GM18519 (cell line): ENCODE results near the gene GRID2.
"Not testable (repeated sequence)": the region's sequence is repeated elsewhere in the genome, so short reads cannot be mapped to it uniquely, and the experiment has no call there.

Source experiments
- ATAC-seq: cut with Tn5 transposase; IDR thresholded peaks from one replicate; pipeline ENCODE4 v1.9.1; 2021; ENCODE audit warnings: mild to moderate bottlenecking, moderate library complexity; ENCODE audit not compliant: unreplicated experiment, low FRiP score

The GRID2 gene

DNA sequence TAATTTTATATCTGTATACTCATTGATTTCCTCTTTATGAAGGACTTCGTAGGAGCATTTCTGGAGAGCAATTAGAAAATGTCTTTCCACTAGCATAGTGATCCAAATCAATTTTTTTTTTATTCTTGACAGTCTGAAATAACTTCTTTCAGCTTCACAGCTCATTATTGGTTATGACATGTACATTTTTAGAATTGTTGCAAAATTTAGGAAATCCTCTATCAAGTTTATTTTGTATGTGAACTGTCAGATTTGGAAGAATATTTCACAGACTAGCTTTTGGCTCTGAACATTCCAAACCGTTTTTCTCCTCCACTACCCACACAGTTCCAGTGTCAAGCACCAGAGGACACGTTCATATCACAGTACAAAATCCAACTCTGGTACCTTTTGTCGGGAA lies 1275.2 kb downstream of the GRID2 start:
- no peak for ATAC-seq

DNA sequence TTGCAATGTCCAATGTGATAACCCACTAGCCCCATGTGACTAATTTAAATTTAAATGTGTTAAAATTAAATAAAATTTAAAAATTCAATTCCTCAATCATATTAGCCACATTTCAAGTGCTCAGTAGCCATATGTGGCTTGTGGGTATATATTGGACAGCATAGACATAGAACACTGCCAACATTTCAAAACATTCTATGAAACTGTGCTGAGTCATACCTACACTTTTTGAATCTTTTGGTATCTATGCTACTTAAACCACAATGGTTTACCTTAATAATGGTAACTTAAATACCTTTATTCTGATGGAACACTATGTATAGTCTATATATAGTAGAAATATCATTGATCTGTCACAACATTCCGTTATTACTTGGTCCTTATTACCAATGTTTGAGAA lies 1301.4 kb downstream of the GRID2 start:
- ATAC-seq: peak; percentile 69

DNA sequence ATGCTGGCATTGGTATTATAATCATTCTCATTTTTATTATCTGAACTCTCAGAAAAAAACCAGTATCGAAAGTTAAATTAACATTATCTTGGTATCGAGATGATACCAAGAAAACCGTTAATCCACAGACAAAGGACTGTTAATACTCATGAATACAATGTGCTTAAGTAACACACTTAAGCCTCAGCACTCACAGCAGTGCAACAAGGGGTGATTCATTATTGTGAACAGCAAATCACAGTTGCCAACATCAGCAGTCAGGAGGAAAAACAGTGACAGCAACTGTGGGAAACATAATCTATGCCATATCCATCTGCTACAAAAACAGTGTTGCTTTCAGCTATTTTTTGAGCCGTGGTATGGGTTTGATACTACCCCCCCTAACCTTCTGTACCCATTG lies 1313.8 kb downstream of the GRID2 start:
- ATAC-seq: no peak

DNA sequence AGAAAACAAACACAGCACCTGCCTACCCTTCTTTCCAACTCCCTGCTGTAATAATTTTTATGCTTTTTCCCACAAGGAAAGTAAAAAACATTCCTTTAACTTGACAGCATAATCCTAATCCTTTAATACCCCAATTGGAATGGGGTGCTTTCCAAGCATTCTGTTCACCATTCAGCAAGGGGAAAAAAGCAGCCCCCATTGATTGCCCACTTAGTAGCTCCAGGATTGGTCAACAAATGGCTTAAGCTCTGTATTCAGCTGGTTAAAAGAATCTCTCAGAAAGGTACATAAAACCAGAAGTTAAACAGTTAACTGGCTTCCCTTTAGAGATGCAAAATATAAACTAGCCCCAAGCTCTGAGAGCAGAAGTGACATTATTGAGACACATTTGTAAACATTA lies 1330.0 kb downstream of the GRID2 start:
- ATAC-seq: no peak

DNA sequence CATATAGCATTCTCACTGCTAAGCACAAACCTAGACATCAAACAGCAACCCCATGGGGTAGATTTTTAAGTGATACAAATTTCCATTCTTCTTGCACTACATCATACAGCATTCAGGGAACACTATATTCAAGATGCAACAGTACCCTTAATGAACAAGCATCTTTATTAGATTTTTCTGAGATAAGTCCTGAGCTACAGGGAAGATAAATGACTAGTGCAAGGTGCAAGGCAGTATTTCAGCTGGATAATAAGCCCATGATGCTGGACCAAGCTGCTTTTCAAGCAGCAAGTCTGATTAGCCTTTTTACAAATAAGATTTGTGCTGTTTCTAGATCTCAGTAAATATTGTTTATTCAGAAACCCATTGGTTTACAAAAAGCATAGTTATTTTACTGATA lies 1332.2 kb downstream of the GRID2 start:
- no peak for ATAC-seq

DNA sequence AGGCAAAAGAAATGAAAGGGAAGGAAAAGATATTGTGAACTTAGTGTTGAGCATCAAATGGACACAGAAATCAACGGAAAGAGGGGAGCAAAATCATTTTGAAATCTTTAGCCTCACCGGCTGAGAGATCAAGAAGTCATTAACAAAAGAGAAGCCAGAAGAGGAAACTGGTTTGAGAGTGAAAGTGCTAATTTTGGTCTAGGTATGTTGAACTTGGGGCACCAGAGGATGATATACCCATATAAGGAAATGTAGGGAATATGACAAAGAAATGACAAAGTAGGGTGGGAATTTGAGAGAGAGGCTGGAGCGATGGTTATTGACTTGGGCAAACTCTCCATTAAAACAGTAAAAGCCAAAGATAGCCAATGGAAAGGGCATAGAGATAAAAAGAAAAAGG lies 1341.4 kb downstream of the GRID2 start:
- no peak for ATAC-seq

DNA sequence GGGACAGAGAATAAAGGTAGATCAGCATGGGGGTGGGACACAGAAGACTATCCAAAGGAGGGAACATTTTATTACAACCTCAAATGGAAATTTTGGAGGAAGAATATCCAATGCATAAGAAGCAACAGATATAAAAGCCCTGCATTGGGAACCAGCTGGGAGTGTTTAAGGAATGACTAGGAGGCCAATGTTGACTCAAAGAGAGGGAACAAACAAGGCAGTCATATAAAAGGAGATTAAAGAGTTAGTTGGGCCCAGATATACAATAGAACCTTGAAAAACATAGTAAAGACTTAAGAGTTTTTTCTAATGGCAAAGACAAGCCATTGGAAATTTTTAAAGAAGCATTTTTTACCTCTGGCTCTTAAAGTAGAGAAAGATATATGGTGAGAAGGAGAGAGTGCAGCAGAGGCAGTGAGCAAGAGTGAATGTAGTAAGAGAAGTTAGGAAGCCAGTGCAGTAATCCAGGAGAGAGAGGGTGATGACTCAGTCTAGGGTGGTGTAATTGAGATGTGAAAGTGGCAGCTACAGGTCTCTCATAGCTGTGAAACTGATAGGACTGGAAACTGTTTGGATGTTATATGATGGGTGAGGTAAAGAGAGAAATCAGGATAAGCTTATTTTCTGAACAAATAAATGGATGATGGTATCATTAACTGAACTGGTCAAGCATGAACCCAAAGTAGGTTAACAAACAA lies 1342.6 kb downstream of the GRID2 start:
- ATAC-seq: peak; percentile 70

DNA sequence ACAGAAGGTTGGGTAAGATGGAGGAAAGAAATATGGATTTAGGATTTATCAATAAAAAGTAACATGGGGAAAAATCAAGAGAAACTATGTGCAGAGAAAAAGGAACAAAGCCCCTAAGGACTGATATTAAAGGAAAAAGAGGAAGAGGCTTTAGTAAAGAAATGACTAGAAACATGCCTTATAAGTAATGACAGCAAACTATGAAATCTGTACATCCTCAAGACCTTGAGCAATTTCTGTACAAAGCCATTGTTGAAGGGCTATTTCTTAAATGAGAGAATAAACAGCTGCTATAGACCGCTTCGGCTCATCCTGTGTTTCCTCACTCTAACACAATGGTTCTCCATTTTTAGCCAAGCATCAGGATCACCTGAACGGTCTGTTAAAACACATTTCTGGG lies 1344.5 kb downstream of the GRID2 start:
- ATAC-seq: no peak

DNA sequence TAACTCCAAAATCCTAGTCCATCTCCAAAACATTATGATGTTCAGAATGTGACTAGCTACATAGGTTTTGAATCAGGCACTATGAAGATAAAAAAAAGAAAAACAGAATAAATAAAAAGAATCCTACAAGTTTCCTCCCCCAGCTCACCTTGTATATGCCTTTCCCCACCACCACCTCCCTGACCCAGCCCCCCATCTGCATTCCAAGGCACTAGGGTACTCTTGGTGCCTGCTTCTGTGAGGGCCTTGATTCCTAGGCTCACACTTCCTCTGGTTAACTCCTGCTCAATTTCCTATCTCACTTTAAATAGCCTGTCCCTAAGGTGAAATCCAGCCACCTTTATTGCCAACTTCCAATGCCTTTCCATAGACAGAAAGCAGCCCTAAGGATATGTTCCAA lies 1346.1 kb downstream of the GRID2 start:
- ATAC-seq: no peak

DNA sequence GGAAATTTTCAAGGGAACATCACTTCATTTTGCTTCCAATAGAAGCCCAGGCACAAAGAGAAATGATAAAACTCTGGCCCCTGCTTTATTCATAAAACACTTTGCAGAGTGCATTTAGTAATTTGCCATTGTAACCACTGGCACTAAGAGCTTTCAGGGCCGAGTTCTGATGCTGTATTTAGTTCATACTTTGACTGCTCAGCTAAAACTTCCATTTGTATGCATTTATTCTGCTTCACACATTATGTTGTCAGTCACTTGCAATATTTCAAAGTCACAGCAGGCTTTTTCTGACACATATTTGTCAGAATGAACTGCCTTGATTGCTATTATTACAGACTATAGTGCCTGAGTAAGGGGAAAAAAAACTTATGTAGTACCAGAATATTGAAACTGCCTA lies 1350.4 kb downstream of the GRID2 start:
- no peak for ATAC-seq

DNA sequence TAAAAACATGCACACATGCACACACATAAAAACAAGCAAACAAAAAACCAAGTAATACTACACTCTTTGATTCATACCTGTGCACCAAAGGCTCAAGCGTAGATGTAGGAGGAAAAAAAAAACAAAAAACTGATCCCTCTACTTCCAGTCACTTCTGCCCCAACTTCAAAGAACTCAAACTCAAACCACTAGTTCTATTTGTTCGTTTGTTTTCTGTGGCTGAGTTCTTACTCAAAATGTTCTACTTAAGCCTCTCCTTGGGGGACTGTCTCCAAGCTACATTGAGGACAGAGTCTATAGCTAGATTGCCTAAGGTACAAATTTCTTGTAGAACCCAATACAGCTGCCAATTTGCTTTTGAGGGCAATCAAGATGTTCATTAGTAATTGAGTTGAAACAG lies 1353.8 kb downstream of the GRID2 start:
- peak; percentile 37 for ATAC-seq

DNA sequence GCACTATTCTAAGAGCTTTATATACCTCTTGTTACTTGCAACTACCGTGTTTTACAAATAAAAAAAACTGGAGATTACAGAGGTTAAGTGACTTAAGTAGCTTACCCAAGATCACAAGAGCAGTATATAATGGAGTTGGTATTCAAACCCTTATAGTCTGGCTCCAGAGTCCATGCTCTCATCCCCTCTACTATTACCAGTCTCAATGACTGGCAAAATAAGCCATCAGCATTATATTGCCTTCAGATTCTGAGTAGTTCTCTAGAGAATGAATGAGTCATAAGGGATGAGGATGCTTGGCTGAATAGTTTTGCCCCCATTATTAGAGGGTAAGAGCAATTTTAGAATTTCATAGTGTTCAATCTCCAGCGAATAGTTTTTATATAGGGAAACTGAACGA lies 1354.7 kb downstream of the GRID2 start:
- no peak for ATAC-seq

DNA sequence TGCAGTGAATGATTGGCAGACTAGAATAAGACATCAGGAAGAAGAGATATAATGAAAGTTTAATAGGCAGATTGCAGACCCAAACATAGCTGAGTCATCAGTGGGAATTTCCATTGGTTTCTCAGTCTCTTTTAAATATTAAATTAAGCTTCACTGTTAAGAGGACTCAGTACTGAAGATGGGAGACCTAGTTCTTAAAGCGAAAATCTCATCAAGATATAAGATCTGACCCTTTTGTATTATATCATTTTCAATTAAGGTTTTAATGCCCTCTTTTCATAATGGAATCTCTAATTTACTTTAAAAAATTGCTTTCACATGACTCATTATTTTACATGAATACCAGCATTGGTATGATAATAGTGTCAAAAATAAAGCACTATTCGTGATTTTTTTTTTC lies 1355.9 kb downstream of the GRID2 start:
- ATAC-seq: no peak

DNA sequence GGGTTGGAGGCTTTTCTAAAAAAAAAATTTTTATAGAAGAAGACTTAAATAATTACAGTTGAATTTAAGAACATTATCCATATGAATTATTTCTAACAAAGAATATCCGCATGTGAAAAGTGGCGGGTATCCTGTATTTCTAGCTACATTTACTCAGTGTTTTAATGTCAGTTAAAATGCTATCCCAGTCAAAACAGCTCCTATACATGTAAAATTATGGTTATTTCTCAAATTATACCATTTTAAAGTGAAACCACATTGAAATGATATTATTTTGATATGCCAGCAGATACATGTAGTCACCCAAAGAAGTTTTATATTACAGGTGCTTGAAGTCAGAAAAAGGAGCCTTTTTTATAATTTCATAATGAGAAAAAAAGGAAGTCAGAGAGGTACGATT lies 1356.3 kb downstream of the GRID2 start:
- no peak for ATAC-seq

DNA sequence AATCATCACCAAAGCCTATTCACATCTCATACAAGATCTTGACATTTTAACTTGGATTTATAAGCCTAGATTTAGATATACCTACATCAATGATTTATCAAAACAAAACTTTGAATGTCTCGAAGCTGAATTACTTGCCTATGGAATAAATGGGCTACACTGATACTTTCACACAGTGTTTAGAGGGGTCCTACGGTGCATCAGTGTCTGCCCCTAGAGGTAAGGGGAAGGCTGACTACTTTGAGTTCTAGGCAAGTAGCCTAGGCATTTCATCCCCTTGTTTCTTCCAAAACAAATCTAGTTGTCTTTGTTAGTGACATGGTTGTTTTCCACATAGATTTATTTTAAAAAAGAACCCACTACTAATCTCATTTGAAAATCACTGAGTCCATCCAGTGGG lies 1366.7 kb downstream of the GRID2 start:
- ATAC-seq: no peak

DNA sequence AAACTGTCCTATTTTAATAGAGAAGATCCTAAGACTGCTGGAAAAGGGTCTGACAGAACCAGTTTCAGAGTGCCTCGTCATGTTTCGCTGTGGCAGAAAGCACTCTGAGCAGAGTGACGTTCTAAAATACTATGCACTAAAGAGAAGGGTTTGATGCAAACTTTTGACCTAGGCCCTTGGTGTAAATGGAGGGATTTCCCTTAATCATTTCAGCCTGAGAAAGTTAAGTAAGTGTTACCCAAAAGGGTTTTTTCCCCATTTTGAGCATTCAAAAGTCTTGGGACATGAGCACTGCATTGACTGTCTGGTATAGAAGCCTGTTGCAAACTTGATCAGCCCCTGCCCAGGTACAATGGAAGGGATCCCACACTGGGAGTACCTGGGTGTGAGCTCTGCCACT lies 1367.3 kb downstream of the GRID2 start:
- no peak for ATAC-seq

DNA sequence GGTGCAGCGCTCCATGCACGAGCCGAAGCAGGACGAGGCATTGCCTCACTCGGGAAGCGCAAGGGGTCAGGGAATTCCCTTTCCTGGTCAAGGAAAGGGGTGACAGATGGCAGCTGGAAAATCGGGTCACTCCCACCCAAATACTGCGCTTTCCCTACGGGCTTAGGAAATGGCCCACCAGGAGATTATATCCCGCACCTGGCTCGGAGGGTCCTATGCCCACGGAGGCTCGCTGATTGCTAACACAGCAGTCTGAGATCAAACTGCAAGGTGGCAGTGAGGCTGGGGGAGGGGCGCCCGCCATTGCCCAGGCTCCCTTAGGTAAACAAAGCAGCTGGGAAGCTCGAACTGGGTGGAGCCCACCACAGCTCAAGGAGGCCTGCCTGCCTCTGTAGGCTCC lies 1373.2 kb downstream of the GRID2 start:
- ATAC-seq: not testable (repeated sequence)

DNA sequence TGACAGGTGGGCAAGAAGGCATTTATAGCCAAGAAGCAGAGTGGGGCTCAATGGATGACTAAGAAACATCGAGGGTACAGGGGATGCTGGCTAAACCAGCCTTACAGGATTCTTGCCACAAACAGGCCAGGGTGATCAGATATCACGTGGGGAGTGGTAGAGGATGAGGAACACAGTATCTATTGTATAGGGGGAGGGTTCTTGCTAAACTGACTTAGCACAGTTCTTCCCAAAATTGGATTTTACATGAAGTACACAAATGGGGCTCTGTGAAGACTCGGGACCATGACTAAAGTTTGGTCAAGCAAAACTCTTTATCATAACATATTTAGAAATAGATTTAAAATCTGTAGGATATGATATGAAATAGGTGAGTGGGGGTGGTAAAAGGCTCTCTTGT lies 1380.8 kb downstream of the GRID2 start:
- no peak for ATAC-seq

DNA sequence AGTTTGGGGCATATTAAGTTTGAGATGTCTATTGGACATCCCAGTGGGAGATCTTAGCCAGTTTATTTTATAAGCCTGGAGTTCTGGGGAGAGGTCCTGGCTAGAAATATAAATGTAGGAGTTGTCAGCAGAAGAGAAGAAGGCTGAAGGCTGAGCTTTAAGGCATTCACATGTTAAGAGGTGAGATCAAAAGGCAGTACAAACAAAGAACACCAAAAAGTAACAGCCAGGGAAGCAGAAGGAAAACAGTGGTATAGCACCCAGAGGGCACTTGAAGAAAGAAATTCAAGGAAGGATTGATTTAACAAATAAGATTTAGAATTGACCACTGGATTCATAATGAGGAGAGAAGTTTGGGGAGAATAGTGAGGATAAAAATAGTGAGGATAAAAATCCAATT lies 1383.5 kb downstream of the GRID2 start:
- ATAC-seq: no peak

DNA sequence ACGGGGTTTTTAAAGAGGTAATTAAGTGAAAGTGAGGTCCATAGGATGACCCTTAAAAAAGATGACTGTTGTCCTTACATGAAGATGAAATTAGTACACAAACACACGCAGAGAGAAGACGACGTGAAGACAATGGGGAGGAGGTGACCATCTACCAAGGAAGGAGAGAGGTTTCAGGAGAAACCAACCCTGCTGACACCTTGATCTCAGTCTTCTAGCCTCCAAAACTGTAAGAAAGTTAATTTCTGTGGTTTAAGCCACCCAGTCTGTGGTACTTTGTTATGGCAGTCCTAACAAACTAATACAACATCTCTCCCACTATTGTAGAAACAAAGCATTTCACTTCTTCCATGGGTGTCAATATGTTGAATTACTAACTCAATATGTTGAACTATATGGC lies 1385.2 kb downstream of the GRID2 start:
- no peak for ATAC-seq

DNA sequence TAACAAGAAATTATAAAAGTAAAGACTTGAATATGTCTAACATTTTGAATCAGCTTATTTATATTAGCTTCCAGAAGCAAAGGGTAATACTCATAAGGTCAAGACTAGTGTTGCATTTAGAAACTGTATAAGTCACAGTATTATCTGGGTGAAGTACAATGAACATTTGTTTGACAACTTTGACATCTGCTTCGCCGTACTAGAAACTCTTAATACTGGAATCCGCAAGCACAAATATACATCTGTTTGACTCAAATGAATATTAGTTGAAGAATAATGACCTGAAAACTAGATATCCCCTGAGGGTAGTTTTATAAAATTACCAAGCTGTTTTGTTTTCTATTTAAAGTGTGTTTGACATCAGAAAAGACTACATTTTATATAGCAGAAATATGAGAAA lies 1389.4 kb downstream of the GRID2 start:
- no peak for ATAC-seq

DNA sequence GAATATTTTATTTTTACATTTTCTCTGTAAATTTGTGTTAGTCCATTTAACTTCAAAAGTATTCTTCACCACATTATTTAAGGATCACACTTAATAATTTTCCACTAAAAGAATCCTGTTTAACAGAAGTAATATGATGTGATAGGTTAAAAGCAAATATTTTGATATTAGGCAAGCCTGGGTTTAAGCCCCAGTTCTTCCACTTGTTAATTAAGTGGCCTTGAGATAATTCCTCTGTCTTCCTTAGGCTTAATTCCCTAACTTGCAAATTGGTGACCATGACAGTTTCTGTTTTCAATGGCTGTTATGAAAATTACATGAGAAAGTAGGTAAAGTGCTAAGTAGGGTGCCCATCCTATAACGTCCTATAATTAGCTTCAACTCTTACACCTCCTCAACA lies 1394.9 kb downstream of the GRID2 start:
- ATAC-seq: no peak

DNA sequence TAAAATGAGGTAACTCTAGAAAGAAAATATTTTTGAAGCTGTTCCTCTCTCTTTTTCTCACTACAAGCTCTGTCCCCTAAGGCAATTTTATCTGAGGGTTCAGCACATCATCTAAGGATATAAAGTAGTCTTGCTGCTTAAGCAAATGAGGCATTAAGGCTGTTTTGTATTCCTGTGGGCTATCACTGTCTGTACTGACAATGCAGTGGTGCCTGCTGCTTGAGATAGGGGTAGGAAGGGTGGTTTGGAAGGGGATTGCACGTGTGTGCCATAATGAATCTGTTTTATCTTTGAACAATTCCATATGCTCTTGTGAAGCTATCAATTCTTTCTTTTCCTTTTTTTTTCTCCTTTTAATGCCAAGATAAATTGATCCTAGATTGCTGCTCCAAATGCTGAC lies 1396.8 kb downstream of the GRID2 start:
- no peak for ATAC-seq
